A549 (cell line): ENCODE measurements around the gene IGSF9B. TPM values are rescaled to one million over a fixed set of nuclear protein-coding genes. Genes with fewer than 3 reads are reported as not detected.

Source experiments
- ATAC-seq, 2 experiments: fragments of 200-7000 bp in 1 of 2; fragments of >200 bp in 1 of 2; cut with Nextera tagmentation in 1 of 2; cut with Tn5 transposase in 1 of 2; 3 replicates each; pipeline versions ENCODE4 v1.8.0 to v1.9.1; 2018 to 2020; ENCODE audit warnings: mild to moderate bottlenecking in 1 of 2, moderate library complexity in 1 of 2
- CTCF ChIA-PET: fragments of 300-600 bp; sonication (Branson Sonifier 250); formaldehyde crosslinking; extraction: SDS; loops from one replicate; lab custom pipeline; 2021; ENCODE audit warnings: antibody characterized with exemption, inconsistent platforms; lab: Yijun Ruan, JAX
- POLR2A ChIA-PET: fragments of 350-600 bp; formaldehyde crosslinking; extraction: SDS; loops from one replicate; lab custom pipeline; 2021; ENCODE audit warnings: antibody characterized with exemption, inconsistent platforms; lab: Yijun Ruan, JAX
- DNase-seq, 2 experiments: peaks; one replicate each; pipeline versions ENCODE4 v3.0.0 to v3.0.0-alpha.2; 2011 to 2016; ENCODE audit warnings: low read depth in 1 of 2, low spot score in 1 of 2
- FAIRE-seq: peaks from 2 replicates; lab custom pipeline; 2011; peaks lifted over from hg19 to GRCh38; lab: Jason Lieb, UNC
- H3K27ac ChIP-seq, 2 experiments: fragments of >200 bp; sonication (Bioruptor Twin); formaldehyde crosslinking; 3 replicates each; pipeline ENCODE4 v1.5.1; 2016 to 2017
- H3K4me1 ChIP-seq: fragments of >200 bp; sonication (Bioruptor Twin); formaldehyde crosslinking; 3 replicates; pipeline ENCODE4 v1.6.1; 2016
- H3K4me2 ChIP-seq: fragments of >200 bp; sonication (Bioruptor Twin); formaldehyde crosslinking; 3 replicates; pipeline ENCODE4 v1.6.1; 2016
- H3K4me3 ChIP-seq: fragments of >200 bp; sonication (Bioruptor Twin); formaldehyde crosslinking; 3 replicates; pipeline ENCODE4 v1.5.1; 2016
- H3K9me3 ChIP-seq: fragments of >200 bp; sonication (Bioruptor Twin); formaldehyde crosslinking; 3 replicates; pipeline ENCODE4 v1.6.1; 2016
- BHLHE40 ChIP-seq: IDR thresholded peaks from 2 replicates; pipeline ENCODE4 v1.6.1; 2012; ENCODE audit warnings: low read depth, low read length, inconsistent platforms
- CEBPB ChIP-seq, 2 experiments: fragments of >200 bp in 1 of 2; sonication (Bioruptor Twin) in 1 of 2; formaldehyde crosslinking in 1 of 2; IDR thresholded peaks; 2 replicates each; pipeline ENCODE4 v1.6.1; 2012 to 2016
- EHF ChIP-seq: fragments of 250-450 bp; sonication (Bioruptor Pico); IDR thresholded peaks from 2 replicates; pipeline ENCODE4 v1.5.0; 2020; ENCODE audit warnings: mild to moderate bottlenecking
- ESRRA ChIP-seq: fragments of 150-350 bp; IDR thresholded peaks from 2 replicates; pipeline ENCODE4 v1.6.1; 2014; ENCODE audit warnings: mild to moderate bottlenecking, low read length, borderline replicate concordance
- HEYL ChIP-seq: fragments of 250-450 bp; sonication (Bioruptor Pico); IDR thresholded peaks from 2 replicates; pipeline ENCODE4 v1.8.0; 2021; ENCODE audit warnings: mild to moderate bottlenecking, moderate library complexity
- KDM5A ChIP-seq: fragments of 200-600 bp; sonication (generic); IDR thresholded peaks from 2 replicates; pipeline ENCODE4 v1.6.1; 2016; ENCODE audit warnings: antibody characterized with exemption, mild to moderate bottlenecking
- POLR2AphosphoS2 ChIP-seq: conservative IDR thresholded peaks from 2 replicates; pipeline ENCODE4 v1.6.1; 2012; ENCODE audit warnings: low read length, improper control_type of control experiment, inconsistent platforms
- RCOR1 ChIP-seq: fragments of 150-350 bp; IDR thresholded peaks from 2 replicates; pipeline ENCODE4 v1.6.1; 2014; ENCODE audit warnings: antibody characterized with exemption, low read length, low read depth
- WGBS: methylation state at CpG from one replicate; pipeline ENCODE4 v1.1.6; 2017; ENCODE audit errors: missing lambda C conversion rate; 5-methylcytosine and 5-hydroxymethylcytosine counted together
- polyA plus RNA-seq, 4 experiments: library from polyadenylated mRNA; depleted of rRNA in 3 of 4; stranded (reverse); fragments of >200 nt; fragmentation: RNase III in 1 of 4; extraction: RNeasy Plus Mini Kit Qiagen cat#74134 plus additional on column Dnase treatment in 1 of 4; gene quantifications; 2 replicates in 3 of 4; 3 replicates in 1 of 4; pipeline ENCODE4 v1.2.3, GENCODE V29; 2011 to 2017
- TF ChIP-seq, protein P1 (sequence below): fragments of 150-350 bp; IDR thresholded peaks from 2 replicates; pipeline ENCODE4 v1.6.1; 2014; ENCODE audit warnings: low read depth, mild to moderate bottlenecking, low read length
- TF ChIP-seq, protein P2 (sequence below): fragments of 200-600 bp; sonication (generic); IDR thresholded peaks from 2 replicates; pipeline ENCODE4 v1.6.1; 2016; ENCODE audit warnings: antibody characterized with exemption, mild to moderate bottlenecking, moderate library complexity
- TF ChIP-seq, protein P3 (sequence below): IDR thresholded peaks from 2 replicates; pipeline ENCODE4 v1.6.1; 2012
- TF ChIP-seq, protein P4 (sequence below): IDR thresholded peaks from 2 replicates; pipeline ENCODE4 v1.6.1; 2012

The IGSF9B gene
- polyA plus RNA-seq, 2 of the 4 experiments (the other 2 are of a cell fraction), result 0.41 to 0.61 TPM

DNA sequence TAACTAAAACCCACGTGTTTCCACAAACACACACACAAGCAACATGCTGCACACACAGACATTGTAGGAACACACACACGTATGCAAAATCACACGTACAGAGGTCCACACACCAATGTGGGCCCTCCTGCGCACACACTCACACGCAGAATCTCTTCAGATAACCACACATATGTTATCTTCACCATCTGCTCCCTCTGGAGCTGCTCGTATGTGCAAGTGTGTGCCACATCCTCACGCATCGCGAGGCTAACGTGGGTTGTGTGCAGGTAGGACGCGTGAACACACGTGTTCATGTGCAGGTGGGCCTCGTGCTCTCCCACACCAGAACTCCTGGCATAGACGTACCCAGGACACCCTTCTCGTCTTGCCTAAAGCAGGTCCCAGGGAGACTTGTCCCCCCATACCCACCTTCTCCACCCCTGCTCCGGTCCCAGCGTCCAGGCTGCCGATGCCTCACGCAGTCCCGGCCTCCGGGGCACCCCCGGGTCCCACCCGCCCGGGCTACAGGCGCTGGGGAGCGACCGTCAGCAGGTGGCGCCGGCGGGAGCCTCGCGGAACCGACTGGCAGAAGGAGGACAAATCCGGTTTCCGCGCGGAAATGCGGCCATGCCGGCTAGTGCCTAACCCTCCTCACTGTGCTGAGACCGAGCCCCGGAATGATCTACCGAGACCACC is 10.3 kb upstream of the IGSF9B start:
- CTCF ChIA-PET, result no interaction called here
- no peak for FAIRE-seq
- TF ChIP-seq EHF (no peak), RCOR1 (no peak), HEYL (CRISPR knock-in tag) (no peak)
- TF ChIP-seq, protein P1, sequence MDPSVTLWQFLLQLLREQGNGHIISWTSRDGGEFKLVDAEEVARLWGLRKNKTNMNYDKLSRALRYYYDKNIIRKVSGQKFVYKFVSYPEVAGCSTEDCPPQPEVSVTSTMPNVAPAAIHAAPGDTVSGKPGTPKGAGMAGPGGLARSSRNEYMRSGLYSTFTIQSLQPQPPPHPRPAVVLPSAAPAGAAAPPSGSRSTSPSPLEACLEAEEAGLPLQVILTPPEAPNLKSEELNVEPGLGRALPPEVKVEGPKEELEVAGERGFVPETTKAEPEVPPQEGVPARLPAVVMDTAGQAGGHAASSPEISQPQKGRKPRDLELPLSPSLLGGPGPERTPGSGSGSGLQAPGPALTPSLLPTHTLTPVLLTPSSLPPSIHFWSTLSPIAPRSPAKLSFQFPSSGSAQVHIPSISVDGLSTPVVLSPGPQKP, result no peak

DNA sequence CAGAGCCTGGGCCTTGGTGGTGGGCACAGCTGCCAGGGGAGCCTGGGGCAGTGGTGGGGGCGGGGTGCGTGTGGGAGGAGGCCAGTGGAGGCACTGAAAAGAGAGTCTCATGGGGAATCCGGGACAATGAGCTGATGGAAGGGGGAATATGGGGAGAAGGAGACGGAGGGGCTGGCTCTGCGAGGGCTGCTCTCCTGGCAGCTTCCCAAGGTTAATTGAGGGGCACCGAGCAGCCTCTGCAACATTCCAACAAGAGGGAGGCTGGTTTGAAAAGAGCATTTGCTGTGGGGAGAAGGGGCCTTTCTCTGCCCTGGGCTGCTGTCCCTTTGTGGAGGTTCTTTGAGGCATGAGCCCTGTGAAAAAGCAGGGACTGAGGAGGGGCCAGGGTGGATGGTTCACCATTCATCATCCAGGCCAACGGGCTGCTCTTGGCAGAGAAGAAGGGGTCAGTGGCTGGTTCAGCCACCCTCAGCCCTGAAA is 9.4 kb upstream of the IGSF9B start:
- FAIRE-seq (no peak), DNase-seq (no peak), ATAC-seq (no peak)
- WGBS, result 46% methylated on average over 6 of the region's 7 CpGs
- H3K9me3 ChIP-seq, result no peaks in the 10 kb centered on the region
- no peak overlapping the region for H3K27ac ChIP-seq
- H3K4me3 ChIP-seq, result no peak overlapping the region
- ChIA-PET CTCF (no interaction called here), POLR2A (no interaction called here)
- TF ChIP-seq, protein P2, sequence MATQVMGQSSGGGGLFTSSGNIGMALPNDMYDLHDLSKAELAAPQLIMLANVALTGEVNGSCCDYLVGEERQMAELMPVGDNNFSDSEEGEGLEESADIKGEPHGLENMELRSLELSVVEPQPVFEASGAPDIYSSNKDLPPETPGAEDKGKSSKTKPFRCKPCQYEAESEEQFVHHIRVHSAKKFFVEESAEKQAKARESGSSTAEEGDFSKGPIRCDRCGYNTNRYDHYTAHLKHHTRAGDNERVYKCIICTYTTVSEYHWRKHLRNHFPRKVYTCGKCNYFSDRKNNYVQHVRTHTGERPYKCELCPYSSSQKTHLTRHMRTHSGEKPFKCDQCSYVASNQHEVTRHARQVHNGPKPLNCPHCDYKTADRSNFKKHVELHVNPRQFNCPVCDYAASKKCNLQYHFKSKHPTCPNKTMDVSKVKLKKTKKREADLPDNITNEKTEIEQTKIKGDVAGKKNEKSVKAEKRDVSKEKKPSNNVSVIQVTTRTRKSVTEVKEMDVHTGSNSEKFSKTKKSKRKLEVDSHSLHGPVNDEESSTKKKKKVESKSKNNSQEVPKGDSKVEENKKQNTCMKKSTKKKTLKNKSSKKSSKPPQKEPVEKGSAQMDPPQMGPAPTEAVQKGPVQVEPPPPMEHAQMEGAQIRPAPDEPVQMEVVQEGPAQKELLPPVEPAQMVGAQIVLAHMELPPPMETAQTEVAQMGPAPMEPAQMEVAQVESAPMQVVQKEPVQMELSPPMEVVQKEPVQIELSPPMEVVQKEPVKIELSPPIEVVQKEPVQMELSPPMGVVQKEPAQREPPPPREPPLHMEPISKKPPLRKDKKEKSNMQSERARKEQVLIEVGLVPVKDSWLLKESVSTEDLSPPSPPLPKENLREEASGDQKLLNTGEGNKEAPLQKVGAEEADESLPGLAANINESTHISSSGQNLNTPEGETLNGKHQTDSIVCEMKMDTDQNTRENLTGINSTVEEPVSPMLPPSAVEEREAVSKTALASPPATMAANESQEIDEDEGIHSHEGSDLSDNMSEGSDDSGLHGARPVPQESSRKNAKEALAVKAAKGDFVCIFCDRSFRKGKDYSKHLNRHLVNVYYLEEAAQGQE, result no peak
- TF ChIP-seq BHLHE40 (no peak), RCOR1 (no peak)
- TF ChIP-seq, protein P3, sequence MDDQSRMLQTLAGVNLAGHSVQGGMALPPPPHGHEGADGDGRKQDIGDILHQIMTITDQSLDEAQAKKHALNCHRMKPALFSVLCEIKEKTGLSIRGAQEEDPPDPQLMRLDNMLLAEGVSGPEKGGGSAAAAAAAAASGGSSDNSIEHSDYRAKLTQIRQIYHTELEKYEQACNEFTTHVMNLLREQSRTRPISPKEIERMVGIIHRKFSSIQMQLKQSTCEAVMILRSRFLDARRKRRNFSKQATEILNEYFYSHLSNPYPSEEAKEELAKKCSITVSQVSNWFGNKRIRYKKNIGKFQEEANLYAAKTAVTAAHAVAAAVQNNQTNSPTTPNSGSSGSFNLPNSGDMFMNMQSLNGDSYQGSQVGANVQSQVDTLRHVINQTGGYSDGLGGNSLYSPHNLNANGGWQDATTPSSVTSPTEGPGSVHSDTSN, result no peak
- no peak overlapping the region for H3K4me2 ChIP-seq
- no peaks in the 10 kb centered on the region; the same call in 2 of the 3 replicates for H3K4me1 ChIP-seq

More for the DNA sequence above, 10.3 kb upstream of the IGSF9B start:
- no peaks in the 10 kb centered on the region for H3K9me3 ChIP-seq
- H3K27ac ChIP-seq, result no peak overlapping the region
- H3K4me3 ChIP-seq, result no peak overlapping the region
- POLR2A ChIA-PET, result no interaction called here
- H3K4me1 ChIP-seq, result no peaks in the 10 kb centered on the region; the same call in 2 of the 3 replicates
- ATAC-seq (peak in 1 of 2 experiments; percentile 81; a peak in 3 of 6 replicates), DNase-seq (peak; percentile 22 to 28)
- WGBS, result 61% methylated on average over 20 of the region's 43 CpGs
- H3K4me2 ChIP-seq, result 0 out of 3 replicates have a peak overlapping the region, but pooled peaks have one; percentile 33

DNA sequence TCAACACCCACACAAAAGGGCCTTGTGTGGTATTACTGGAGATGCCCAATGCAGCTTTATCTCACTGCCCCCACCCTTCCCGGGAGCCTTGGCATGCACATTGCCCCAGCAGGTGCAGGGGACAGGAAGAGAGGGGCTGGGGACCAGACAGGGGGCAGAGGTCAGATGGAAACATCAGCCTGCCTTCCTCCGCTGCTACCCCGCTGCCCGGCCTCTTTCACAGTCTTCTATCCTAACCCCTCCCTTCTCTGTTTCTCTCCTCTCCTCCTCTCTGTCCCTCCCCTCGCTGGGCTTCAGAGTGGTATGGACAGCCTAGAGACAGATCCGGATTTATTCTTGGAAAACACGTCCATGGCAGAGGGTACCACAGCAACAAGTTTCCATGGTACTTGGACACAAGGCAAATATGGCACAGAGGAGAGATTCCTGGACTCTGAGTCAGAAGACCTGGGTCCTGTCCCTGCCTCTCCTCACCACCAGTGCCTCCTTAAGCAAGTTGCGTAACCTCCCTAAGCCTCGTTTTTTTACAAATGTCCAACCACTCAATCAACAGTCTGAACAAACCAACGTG is 8.3 kb upstream of the IGSF9B start:
- POLR2A ChIA-PET, result no interaction called here
- peak in 1 of 2 experiments; percentile 50 for DNase-seq
- FAIRE-seq, result no peak
- Histone ChIP-seq H3K4me1 (no peaks in the 10 kb centered on the region; the same call in 2 of the 3 replicates), H3K4me3 (no peak overlapping the region), H3K27ac (no peak overlapping the region)
- TF ChIP-seq POLR2AphosphoS2 (no peak), HEYL (CRISPR knock-in tag) (no peak), ESRRA (no peak), KDM5A (no peak), CEBPB (IDR thresholded peaks at IDR 0.05) (peak; percentile 49 to 83; a peak in 3 of 4 replicates), RCOR1 (no peak)
- TF ChIP-seq, protein P4, sequence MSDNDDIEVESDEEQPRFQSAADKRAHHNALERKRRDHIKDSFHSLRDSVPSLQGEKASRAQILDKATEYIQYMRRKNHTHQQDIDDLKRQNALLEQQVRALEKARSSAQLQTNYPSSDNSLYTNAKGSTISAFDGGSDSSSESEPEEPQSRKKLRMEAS, result no peak
- TF ChIP-seq, all 56 proteins: peak for 1
- CTCF ChIA-PET, result no interaction called here
- H3K9me3 ChIP-seq, result no peaks in the 10 kb centered on the region
- 47% methylated on average over 9 of the region's 10 CpGs for WGBS
- H3K4me2 ChIP-seq, result no peak overlapping the region
- peak; percentile 51 to 60; a peak in 3 of 6 replicates for ATAC-seq
